Activated CD8-positive, alpha-beta memory T cell treated with anti-CD3 and anti-CD28 coated beads for 36 hours (primary cell): ENCODE results near the gene S100A16. TPM values are rescaled to one million over a fixed set of nuclear protein-coding genes. Genes with fewer than 3 reads are reported as not detected.

Source experiments
- CTCF ChIA-PET: fragments of 350-600 bp; sonication (Branson Sonifier 250); formaldehyde crosslinking; loops from one replicate; lab custom pipeline; 2021; ENCODE audit warnings: antibody characterized with exemption; lab: Charles Lee
- POLR2A ChIA-PET: fragments of 350-600 bp; sonication (Branson Sonifier 250); formaldehyde crosslinking; loops from one replicate; lab custom pipeline; 2021; ENCODE audit warnings: antibody characterized with exemption; lab: Charles Lee
- total RNA-seq, 2 experiments: library from RNA; stranded (reverse); gene quantifications; one replicate each; pipeline ENCODE4 v1.2.3, GENCODE V29; 2021

S100A16 gene
- total RNA-seq, 2 experiments from 2014 or later, result not detected

- CTCF ChIA-PET, result interaction anchor here (1.1 kb wide), 1 partner anchor 134 kb away, joined by 3 read pairs; no protein-coding TSS in a partner anchor
- POLR2A ChIA-PET, result no interaction called here
Measured at GRCh38 chr1:153642161-153642560, 29.2 kb upstream of the S100A16 start.

- CTCF ChIA-PET, result no interaction called here
Measured at GRCh38 chr1:153640861-153641260, 27.9 kb upstream of the S100A16 start.

GRCh38 chr1:153640213-153640612 is 27.3 kb upstream of the S100A16 start:
- ChIA-PET CTCF (interaction anchor here (0.6 to 1.2 kb wide), 3 partner anchors 43 to 129 kb away, joined by 3 read pairs; no protein-coding TSS in a partner anchor), POLR2A (interaction anchor here (0.6 to 0.7 kb wide), 2 partner anchors 77 to 306 kb away, joined by 3 to 8 read pairs; partner anchors contain the start of gene DENND4B)

More at GRCh38 chr1:153640861-153641260, 27.9 kb upstream of the S100A16 start:
- POLR2A ChIA-PET, result interaction anchor here (0.6 kb wide), 1 partner anchor 31 kb away, joined by 4 read pairs; no protein-coding TSS in a partner anchor

- ChIA-PET CTCF (interaction anchor here (0.7 to 1.9 kb wide), 3 partner anchors 24 to 128 kb away, joined by 3 to 6 read pairs (median 3); no protein-coding TSS in a partner anchor), POLR2A (interaction anchor here (0.8 to 1.3 kb wide), 2 partner anchors 9 to 29 kb away, joined by 3 to 4 read pairs; no protein-coding TSS in a partner anchor)
Measured at GRCh38 chr1:153639280-153639679, 26.3 kb upstream of the S100A16 start.

GRCh38 chr1:153638261-153638660 is 25.3 kb upstream of the S100A16 start:
- ChIA-PET POLR2A (no interaction called here), CTCF (interaction anchor here (1.9 kb wide), 1 partner anchor 34 kb away, joined by 6 read pairs; no protein-coding TSS in a partner anchor)

GRCh38 chr1:153636312-153636711 is 23.4 kb upstream of the S100A16 start:
- CTCF ChIA-PET, result interaction anchor here (0.7 to 2.7 kb wide), 5 partner anchors 70 to 200 kb away, joined by 3 to 8 read pairs (median 4); no protein-coding TSS in a partner anchor
- POLR2A ChIA-PET, result no interaction called here

GRCh38 chr1:153635872-153636271 is 22.9 kb upstream of the S100A16 start:
- ChIA-PET POLR2A (interaction anchor here (0.8 to 2.7 kb wide), 7 partner anchors 12 to 104 kb away, joined by 3 to 20 read pairs (median 10); partner anchors contain the start of gene S100A4), CTCF (interaction anchor here (0.7 to 2.7 kb wide), 8 partner anchors 9 to 200 kb away, joined by 3 to 15 read pairs (median 6); no protein-coding TSS in a partner anchor)

GRCh38 chr1:153633754-153634665 is 21.1 kb upstream of the S100A16 start, which contains the start of gene CHTOP:
Gene CHTOP, plus strand, starts transcription at chr1:153634066. Its CDS starts 2,523 bp downstream, at chr1:153636589.
- POLR2A ChIA-PET, result interaction anchor here (0.5 to 2.7 kb wide), 23 partner anchors 13 to 356 kb away, joined by 3 to 20 read pairs (median 5); partner anchors contain the start of genes ILF2, RPS27, S100A14 and S100A2
- CTCF ChIA-PET, result interaction anchor here (1.0 to 2.7 kb wide), 11 partner anchors 8 to 123 kb away, joined by 3 to 15 read pairs (median 7); partner anchors contain the start of genes ILF2 and S100A6

GRCh38 chr1:153633161-153633753 is 20.3 kb upstream of the S100A16 start:
- ChIA-PET POLR2A (interaction anchor here (0.5 to 2.7 kb wide), 17 partner anchors 13 to 357 kb away, joined by 3 to 20 read pairs (median 6); partner anchors contain the start of genes ILF2, RPS27, S100A14 and S100A2), CTCF (interaction anchor here (1.0 to 2.5 kb wide), 7 partner anchors 10 to 122 kb away, joined by 4 to 15 read pairs (median 8); partner anchors contain the start of gene S100A6)

GRCh38 chr1:153631047-153632022 is 18.4 kb upstream of the S100A16 start:
- CTCF ChIA-PET, result interaction anchor here (0.6 kb wide), 1 partner anchor 1786 kb away, joined by 3 read pairs; no protein-coding TSS in a partner anchor
- POLR2A ChIA-PET, result no interaction called here

GRCh38 chr1:153630384-153630783 is 17.4 kb upstream of the S100A16 start:
- CTCF ChIA-PET, result interaction anchor here (0.6 to 1.4 kb wide), 2 partner anchors 120 to 133 kb away, joined by 3 to 4 read pairs; no protein-coding TSS in a partner anchor

GRCh38 chr1:153629971-153630370 is 17.0 kb upstream of the S100A16 start:
- POLR2A ChIA-PET, result no interaction called here
- CTCF ChIA-PET, result interaction anchor here (0.6 to 1.4 kb wide), 2 partner anchors 119 to 134 kb away, joined by 3 to 4 read pairs; no protein-coding TSS in a partner anchor

More at GRCh38 chr1:153630384-153630783, 17.4 kb upstream of the S100A16 start:
- POLR2A ChIA-PET, result no interaction called here

GRCh38 chr1:153629343-153629665 is 16.4 kb upstream of the S100A16 start:
- POLR2A ChIA-PET, result interaction anchor here (0.6 kb wide), 1 partner anchor 106 kb away, joined by 3 read pairs; no protein-coding TSS in a partner anchor
- CTCF ChIA-PET, result interaction anchor here (1.4 kb wide), 1 partner anchor 118 kb away, joined by 4 read pairs; no protein-coding TSS in a partner anchor

- POLR2A ChIA-PET, result interaction anchor here (0.6 kb wide), 1 partner anchor 107 kb away, joined by 3 read pairs; no protein-coding TSS in a partner anchor
- CTCF ChIA-PET, result no interaction called here
Measured at GRCh38 chr1:153628638-153629342, 15.9 kb upstream of the S100A16 start.

GRCh38 chr1:153627715-153628626 is 15.0 kb upstream of the S100A16 start, which contains the start of gene S100A1:
Gene S100A1, plus strand, starts transcription at chr1:153628434. Its CDS starts 2,088 bp downstream, at chr1:153630522.
- POLR2A ChIA-PET, result no interaction called here

More at GRCh38 chr1:153627715-153628626, 15.0 kb upstream of the S100A16 start, which contains the start of gene S100A1:
- CTCF ChIA-PET, result interaction anchor here (1.2 to 1.3 kb wide), 2 partner anchors 10 to 118 kb away, joined by 3 to 4 read pairs; no protein-coding TSS in a partner anchor
